HG03095 (cell line): ENCODE data around the gene TEAD2.
A peak's percentile ranks its signal among the peaks of the same experiment; 100 is the strongest.

ENCODE experiments used
- ATAC-seq: cut with Tn5 transposase; IDR thresholded peaks from one replicate; pipeline ENCODE4 v1.9.1; 2021; ENCODE audit warnings: moderate library complexity; ENCODE audit not compliant: unreplicated experiment

TEAD2 gene

GRCh38 chr19:49348305-49349189, 13.7 kb downstream of the TEAD2 start:
- no peak for ATAC-seq

- ATAC-seq = no peak
Observed at GRCh38 chr19:49347835-49348234, 14.4 kb downstream of the TEAD2 start.

- ATAC-seq = no peak
Observed at GRCh38 chr19:49347191-49347590, 15.0 kb downstream of the TEAD2 start.

GRCh38 chr19:49344505-49345423, 17.5 kb downstream of the TEAD2 start:
- ATAC-seq = no peak

- ATAC-seq = no peak
Observed at GRCh38 chr19:49343123-49343522, 19.1 kb downstream of the TEAD2 start.

GRCh38 chr19:49342291-49342721, 19.9 kb downstream of the TEAD2 start:
- ATAC-seq = no peak

GRCh38 chr19:49340865-49341718, 21.1 kb downstream of the TEAD2 start:
- no peak for ATAC-seq

GRCh38 chr19:49340069-49340864, 21.9 kb downstream of the TEAD2 start:
- peak; percentile 47 for ATAC-seq

GRCh38 chr19:49339301-49340068, 22.7 kb downstream of the TEAD2 start:
- ATAC-seq = no peak

- no peak for ATAC-seq
Observed at GRCh38 chr19:49338691-49339300, 23.4 kb downstream of the TEAD2 start.

GRCh38 chr19:49338023-49338677, 24.1 kb downstream of the TEAD2 start:
- ATAC-seq = no peak

- no peak for ATAC-seq
Observed at GRCh38 chr19:49337267-49338022, 24.8 kb downstream of the TEAD2 start.

GRCh38 chr19:49336482-49337266, 25.5 kb downstream of the TEAD2 start:
- ATAC-seq = no peak

GRCh38 chr19:49335784-49336481, 26.3 kb downstream of the TEAD2 start:
- ATAC-seq = no peak

GRCh38 chr19:49335071-49335783, 27.0 kb downstream of the TEAD2 start, which contains the start of gene CD37:
TSS of gene CD37 (plus strand) at chr19:49335406. CDS start at chr19:49335541, 135 bp downstream.
- no peak for ATAC-seq
